Stimulated activated CD4-positive, alpha-beta T cell treated with anti-CD3 and anti-CD28 coated beads, Interleukin-1b, Interleukin-23, amount 100 ng/mL, for 24 hours (primary cell): Measurements from ENCODE around the gene ZBTB46.

Experiments used
- DNase-seq, 4 experiments: peaks; one replicate each; pipeline ENCODE4 v3.0.0-alpha.2; 2020; ENCODE audit warnings: low read depth in 4 of 4, low spot score in 1 of 4

Gene ZBTB46

GRCh38 chr20:63697357-63697867 is 133.7 kb downstream of the ZBTB46 start:
- DNase-seq = no peak

GRCh38 chr20:63696628-63697356 is 134.3 kb downstream of the ZBTB46 start, which contains the start of gene TNFRSF6B:
Gene TNFRSF6B, plus strand, starts transcription at chr20:63696652. Its CDS starts 116 bp downstream, at chr20:63696768.
- DNase-seq = no peak

DNA sequence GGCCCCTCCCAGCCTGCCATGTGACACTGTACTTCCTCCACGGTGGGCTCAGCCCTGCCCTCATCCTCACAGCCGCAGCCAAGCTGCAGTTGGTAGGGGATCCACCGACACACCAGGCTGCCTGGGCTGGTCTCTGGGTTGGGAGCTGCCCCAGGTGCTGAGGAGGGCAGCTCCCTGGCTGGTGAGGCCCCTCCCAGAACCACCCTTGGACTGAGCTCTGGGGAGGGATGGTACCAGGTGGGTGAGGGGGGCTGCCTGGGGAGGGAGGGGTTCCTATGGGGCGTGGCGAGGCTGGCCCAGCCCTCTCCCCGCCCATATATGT is 134.8 kb downstream of the ZBTB46 start:
- DNase-seq = no peak

DNA sequence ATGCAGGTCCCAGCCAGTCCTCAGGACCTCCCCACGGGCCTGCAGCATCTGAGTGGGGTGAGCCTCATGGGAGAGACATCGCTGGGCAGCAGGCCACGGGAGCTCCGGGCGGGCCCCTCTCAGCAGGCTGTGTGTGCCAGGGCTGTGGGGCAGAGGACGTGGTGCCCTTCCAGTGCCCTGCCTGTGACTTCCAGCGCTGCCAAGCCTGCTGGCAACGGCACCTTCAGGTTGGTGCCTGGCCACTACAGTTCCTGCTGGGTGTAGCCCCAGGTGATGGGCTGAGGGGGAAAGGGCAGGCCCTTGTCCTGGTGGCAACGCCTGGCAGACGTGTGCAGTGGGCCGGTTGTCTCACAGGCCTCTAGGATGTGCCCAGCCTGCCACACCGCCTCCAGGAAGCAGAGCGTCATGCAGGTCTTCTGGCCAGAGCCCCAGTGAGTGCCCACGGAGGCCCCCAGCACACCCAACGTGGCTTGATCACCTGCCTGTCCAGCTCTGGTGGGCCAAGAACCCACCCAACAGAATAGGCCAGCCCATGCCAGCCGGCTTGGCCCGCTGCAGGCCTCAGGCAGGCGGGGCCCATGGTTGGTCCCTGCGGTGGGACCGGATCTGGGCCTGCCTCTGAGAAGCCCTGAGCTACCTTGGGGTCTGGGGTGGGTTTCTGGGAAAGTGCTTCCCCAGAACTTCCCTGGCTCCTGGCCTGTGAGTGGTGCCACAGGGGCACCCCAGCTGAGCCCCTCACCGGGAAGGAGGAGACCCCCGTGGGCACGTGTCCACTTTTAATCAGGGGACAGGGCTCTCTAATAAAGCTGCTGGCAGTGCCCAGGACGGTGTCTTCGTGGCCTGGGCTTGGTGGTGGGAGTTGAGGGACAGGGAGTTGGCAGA is 135.4 kb downstream of the ZBTB46 start:
- DNase-seq = no peak

DNA sequence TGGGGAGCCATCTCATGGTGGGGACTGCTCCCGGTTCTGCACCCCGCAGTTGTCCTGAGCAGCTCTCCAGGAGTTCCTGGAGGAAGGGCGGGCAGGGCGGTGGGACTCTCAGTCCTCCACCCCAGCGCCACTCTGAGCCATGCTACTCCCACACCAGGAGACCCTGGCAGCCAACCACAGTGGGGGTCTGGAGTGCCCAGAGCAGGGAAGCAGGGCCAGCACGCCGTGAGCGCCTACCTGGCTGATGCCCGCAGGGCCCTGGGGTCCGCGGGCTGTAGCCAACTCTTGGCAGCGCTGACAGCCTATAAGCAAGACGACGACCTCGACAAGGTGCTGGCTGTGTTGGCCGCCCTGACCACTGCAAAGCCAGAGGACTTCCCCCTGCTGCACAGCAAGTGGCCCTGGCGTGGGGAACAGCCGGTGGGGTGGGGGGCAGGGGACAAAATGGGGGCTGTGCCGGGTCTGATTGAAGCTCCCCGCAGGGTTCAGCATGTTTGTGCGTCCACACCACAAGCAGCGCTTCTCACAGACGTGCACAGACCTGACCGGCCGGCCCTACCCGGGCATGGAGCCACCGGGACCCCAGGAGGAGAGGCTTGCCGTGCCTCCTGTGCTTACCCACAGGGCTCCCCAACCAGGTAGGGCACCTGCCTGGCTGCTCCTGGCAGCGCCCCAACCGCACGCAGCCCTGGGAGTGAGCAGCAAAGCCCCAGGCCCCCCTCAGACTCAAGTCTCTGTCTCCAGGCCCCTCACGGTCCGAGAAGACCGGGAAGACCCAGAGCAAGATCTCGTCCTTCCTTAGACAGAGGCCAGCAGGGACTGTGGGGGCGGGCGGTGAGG is 136.3 kb downstream of the ZBTB46 start:
- DNase-seq = no peak

- no peak for DNase-seq
Observed at GRCh38 chr20:63693733-63694583, 137.1 kb downstream of the ZBTB46 start.
